Renal cortical epithelial cell (primary cell): ENCODE results near the gene CFDP1. TPM values are rescaled to one million over a fixed set of nuclear protein-coding genes. Genes with fewer than 3 reads are reported as not detected.
A peak's percentile ranks its signal among the peaks of the same experiment; 100 is the strongest.

Experiments
- DNase-seq: peaks from one replicate; pipeline ENCODE4 v3.0.0-alpha.2; 2011; ENCODE audit warnings: low read depth
- total RNA-seq: library from RNA; depleted of rRNA; stranded (reverse); fragments of >200 nt; gene quantifications from 2 replicates; pipeline ENCODE4 v1.2.3, GENCODE V29; 2014

CFDP1 gene
- total RNA-seq, 1 donor from 2014 or later = 96.2 TPM

DNA sequence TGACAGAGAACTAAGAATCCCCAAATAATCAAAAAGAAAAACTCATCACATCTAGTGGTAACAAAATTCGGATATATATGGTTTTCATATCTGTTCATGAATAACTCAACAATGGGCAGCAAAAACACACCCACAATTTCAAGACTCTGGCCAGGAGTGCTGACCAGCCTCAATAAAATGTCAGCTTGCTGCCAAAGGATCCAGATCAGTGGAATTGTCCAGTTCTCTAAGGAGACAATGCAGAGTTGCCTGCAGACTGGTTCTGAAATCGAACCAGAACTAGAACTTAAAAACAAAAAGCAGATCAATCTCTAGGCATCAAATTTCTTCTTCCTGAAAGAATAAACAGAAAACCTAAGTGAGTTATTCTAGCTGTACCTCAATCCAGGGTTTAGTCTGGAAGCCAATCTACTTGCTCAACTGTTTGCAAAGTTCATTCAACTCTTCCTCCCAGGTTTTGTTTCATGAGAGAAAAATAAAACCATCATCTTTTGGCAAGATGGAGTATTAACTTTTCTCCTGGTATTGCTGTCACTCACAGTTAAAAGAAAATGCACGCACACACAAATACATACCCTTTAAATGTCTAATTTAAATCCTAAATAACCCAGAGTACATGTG, 61.0 kb downstream of the CFDP1 start:
- peak; percentile 25 for DNase-seq

DNA sequence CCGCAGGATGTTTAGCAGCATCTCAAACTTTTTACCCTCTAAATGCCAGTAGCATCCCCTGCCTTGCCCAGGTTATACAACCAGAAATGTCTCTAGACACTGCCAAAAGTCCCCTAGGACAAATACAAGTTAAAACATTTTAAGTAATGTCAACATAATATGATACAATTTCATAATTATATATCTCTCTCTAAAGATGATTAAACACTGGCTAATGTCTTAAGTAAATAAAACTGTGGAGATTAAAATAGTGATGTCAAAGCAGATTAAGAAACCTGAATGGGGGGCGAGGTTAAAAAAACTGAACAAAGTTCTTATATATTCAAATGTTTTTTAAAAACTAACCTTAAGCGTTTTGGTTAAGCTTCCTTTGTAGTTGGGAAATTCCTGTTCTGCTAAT, 62.1 kb downstream of the CFDP1 start:
- DNase-seq = no peak

DNA sequence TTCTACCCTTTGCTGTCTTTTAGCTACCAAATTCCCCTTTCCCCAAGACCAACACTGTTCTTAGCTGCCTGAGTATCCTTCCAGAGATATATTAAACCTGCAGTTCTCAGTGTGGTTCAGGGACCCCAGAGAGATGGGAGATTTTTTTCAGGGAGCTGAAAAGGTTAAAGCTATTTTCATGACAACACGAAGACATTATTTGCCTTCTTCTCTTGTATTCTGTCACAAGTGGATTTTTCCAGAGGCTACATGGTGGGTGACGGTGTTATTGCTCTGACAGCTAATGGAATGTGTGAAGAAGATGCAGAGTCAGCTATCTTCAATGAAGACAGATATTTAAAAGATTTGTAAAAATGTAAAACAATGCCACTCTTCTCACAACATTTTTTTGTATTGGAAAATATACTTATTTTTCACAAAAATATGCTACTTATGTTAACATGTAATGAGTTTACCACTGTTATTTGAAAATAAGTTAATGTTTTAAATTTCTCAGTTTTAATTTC, 69.0 kb downstream of the CFDP1 start:
- no peak for DNase-seq

DNA sequence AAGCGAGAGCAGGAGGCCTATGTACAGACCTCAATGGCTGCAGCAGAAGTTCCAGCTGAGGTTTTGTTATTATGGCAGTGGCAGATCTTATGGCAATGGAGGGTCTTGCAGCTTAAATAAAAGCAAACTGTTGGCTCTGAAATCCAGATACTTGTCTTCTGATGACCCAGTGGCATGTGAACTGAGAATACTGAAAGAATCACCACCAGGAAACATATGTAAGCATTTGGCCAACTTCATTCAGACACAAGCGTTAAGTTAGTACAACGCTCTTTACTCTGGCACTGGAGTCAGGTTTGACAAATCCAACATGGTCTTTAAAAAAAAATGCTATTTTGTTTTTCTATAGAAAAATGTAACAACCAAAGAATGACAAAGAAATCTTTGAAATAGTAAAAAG, 70.5 kb downstream of the CFDP1 start:
- no peak for DNase-seq

DNA sequence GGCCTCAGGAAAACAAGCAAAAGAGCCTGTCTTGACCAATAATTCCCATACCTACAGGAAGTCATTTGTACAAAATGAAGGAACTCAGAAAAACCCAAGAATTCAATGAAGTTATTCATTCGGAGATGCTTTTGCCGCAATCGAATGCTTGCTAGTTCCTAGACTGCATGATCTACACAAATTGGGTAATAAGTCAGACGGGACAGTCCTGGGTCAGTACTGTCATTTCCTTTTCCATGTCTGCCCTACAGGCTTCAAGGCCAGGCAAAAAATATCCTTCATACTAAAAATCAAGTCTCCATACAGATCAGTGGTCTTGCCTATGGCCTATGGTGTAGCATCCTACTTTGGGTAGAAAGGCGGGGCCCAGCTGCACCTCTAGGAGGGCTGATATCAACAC, 71.4 kb downstream of the CFDP1 start:
- no peak for DNase-seq

DNA sequence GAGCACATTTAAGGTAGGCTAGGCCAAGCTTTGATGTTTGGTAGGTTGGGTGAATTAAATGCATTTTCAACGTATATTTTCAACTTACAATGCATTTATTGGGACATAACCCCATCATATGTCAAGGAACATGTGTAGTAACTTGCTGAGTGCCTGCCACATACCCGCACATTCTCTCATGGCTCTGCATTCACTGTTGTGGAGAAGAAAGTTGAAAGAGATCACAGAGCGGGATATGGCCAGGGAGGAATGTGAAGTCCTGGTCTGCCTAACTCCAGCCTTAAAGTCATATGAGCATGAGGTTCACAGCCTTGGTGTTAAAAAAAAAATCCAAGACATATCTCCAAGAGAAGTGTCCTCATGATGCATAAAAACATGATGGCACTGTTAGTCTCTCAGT, 79.1 kb downstream of the CFDP1 start:
- DNase-seq = no peak

DNA sequence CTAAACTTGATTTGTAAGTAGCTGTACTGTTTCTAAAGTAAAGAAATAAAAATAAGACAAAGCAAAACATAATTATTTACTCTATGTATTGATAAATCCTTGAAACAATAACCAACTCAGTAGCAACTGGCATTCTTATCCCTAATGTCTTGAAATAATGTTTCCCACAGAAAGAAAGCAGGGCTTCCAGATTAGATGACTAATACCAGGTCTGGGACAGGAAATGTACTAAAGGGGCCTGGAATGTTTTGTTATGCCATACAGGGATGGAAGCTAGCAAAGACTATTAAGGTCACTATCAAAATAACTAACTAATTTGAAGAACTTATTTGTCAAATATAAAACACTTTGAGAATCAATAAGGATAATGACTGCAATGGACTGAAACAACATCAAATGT, 82.1 kb downstream of the CFDP1 start:
- DNase-seq = peak; percentile 90

DNA sequence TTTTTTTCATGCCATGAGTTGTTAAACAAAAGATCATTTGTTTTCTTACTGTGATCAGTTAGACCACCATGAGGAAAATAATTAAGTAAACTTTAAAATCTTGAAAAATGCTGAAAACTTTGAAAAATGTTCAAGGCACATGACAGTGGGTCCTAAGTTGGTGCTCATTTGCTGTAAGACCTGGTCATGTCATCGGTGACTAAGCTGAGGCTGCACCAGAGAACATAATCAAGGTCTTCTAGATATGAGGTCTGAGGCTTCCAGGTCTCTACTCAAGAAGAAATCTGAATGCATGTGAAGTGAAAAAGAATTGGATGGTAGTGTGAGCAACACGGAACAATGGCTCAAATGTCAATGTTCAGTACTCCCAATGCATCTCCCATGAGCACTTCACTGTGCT, 87.6 kb downstream of the CFDP1 start:
- DNase-seq = no peak

DNA sequence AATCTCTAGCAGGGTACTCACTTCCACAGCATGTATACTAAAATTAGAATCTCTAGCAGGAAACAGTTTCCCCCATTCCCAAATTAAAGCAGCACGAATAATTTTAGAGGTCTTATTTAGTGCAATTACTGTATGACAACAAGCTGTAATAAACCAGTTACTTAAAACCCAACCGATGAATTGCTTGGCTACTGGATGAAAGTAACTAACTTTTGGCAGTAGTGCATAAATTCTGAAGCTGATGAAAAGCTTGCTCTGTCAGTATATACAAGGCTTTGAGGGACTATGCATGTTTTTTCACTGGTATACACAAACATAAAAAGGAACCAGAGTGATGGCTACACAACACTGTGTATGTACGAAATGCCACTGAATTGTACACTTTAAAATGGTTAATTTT, 89.4 kb downstream of the CFDP1 start:
- DNase-seq = no peak

DNA sequence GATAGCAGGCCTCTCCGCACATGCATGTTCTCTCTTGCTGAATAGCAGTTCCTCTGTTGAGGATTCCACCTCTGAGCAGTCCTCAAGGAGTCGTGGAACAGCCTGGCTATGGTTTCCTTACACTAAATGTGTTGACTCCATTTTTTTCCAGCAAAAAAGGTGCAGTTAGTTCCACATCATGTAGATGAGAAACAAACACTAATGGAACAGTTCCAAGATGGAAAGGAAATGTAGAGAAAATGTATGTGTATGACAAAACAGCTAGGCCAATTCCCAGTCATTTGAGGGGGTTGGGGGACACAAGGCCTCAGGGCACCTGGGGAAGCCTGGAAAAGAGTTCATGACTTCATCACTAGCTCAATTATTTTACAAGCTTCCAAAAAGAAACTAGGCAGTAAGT, 90.0 kb downstream of the CFDP1 start:
- no peak for DNase-seq

DNA sequence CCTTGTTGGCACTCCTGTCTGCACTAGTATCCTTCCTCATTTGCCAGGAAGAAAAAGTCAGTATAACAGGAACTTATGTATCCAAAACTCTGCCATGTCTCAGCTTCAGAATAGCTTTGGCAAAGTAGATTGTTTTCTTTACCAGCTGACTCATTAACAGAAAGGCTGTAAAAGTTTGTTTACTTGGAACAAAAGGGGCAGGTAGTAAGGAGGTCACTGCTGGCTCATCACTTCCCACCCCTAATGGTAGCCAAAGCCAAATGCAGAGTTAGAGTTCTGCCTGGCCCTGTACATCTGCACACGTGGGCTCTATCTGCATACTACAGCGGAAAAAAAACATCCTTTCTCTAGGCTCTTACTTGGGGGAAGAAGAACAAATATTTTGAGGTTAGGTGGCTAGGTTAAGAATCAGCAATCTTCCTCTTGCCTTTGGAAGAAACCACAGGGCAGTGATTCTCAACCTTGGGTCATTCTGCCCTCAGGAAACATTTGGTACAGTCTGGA, 90.9 kb downstream of the CFDP1 start:
- peak; percentile 97 for DNase-seq

DNA sequence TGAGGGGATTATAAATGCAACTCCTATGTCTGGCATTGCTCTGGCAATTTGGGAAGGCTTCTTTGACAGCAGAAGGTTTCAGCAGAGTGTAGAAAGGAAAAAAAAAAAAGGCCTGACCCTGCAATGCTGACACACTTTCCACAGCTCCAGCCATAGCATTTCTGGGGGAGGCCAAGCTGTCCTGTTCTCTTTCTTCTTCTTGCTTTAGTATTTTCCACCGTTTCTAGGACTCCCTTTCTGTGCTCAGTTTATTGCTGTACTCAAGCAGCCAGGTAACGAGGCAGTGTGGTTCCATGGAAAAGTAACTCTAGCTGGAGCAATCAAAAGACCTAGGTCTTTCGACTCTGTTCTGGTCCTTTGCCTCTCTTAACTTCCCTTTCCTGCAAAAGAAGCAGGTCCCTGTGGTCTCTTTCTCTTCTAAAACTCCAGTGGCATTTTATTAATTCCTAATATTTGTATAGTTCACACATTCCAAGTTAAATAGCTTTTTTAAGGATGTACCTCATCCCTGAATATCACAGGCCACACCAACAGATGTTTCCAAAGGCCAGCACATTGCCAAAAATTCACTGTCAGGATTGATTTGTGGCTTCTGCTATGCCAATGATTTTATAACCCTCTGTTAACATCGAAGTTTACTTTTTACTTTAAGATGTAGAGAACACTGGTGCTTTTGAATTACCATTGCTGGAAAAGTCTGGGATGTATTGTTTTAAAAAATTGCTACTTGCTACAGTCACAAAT, 91.6 kb downstream of the CFDP1 start:
- DNase-seq = no peak

DNA sequence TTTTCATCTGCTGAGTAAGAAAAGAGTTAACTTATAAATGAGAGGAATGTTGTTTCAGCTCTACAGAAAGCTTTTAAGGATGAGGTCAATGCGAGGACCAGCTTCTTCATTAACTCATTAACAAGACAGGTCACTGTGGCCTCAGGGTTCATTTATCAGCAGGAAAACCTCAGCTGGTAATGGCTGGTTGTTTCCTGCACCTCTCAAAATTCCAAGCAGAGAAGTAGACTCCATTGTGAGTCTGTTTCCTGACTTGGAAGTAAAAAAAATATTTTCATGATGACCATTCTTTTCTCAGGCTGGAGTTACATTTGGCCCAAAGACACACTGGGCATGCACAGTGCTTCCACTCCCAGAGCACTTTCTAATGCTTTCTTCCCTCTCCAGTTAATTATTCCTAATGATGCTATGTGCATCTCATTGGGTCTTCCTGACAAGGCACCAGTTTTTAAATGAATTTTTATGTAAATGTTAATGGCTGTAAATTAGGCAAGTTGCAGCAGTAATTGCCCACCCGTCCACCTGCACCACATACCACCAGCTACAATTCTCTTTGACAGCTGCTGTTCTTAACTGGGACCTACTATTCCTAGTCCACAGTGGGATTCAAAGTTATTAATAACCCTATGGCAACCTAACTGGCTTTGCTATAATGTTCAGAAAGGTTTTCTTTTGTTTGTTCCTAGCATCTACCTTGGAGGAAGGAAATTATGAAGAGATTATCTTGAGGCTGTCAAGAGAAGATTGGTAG, 92.4 kb downstream of the CFDP1 start:
- peak; percentile 99 for DNase-seq

DNA sequence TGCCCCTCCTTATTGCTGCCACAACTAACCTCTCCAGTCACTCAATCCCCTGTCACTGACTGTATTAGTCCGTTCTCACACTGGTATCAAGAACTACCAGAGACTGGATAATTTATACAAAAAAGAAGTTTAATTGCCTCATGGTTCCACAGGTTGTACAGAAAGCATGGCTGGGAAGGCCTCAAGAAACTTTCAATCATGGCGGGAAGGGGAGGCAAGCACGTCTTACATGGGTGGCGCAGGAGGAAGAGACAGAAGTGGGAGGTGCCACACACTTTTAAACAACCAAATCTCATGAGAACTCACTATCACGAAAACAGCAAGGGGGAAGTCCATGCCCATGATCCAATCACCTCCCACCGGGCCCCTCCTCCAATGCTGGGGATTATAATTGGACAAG, 95.9 kb downstream of the CFDP1 start:
- DNase-seq = no peak

DNA sequence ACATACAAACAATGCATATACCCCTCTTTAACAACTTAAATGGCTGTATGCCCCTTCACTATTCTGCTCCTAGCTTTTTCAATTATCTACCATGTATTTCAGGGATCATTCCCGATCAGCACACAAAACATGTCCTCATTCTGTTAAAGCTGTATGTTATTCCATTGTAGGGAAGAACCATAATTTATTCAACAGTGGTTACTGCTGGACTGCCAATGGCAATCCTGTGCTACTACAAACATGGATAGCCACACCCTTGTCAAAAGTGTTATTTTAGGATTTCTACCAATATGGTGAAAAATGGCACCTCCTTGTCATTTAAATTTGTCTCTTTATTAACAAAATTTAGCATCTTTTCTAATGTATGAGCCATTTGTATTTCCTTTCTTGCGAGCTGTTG, 96.8 kb downstream of the CFDP1 start:
- DNase-seq = no peak

DNA sequence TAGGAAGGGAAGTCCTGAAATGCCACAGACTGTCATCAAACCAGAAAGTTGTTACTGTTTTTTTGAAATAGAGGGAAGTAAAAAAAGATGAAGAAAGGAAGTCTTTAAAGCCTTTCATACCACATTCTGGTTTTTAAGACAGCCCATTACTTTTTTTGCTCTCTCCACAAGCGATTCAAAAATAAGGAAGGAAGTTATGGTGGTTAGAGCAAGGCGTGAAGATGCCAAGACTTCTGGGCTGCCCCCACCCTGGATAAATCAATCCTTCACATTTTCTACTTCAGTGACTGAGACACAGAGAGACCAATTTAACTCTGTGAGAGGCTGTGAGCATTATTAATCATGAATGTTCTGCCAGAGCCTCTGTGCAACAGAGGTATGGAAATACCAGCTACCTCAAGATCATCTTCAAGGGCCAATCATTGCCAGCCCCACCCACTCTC, 99.6 kb downstream of the CFDP1 start:
- DNase-seq = no peak

DNA sequence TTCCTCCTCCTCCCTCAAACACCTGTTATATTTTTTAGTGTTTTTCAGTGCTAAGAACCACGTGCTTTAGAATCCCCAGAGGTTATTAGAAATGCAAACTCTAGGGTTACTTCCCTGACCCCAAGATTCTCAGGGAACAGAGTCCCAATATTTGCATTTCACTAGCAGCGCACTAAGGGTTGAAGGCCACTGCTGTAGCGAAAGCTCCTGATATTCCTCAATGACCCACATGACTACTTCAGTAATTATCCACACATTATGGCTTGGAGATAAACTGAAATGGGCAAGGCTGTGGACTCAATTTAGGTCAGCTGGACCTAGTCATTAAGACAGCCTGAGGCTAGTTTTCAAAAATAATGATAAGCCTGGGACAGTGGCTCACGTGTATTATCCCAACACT, 103.4 kb downstream of the CFDP1 start:
- DNase-seq = no peak

DNA sequence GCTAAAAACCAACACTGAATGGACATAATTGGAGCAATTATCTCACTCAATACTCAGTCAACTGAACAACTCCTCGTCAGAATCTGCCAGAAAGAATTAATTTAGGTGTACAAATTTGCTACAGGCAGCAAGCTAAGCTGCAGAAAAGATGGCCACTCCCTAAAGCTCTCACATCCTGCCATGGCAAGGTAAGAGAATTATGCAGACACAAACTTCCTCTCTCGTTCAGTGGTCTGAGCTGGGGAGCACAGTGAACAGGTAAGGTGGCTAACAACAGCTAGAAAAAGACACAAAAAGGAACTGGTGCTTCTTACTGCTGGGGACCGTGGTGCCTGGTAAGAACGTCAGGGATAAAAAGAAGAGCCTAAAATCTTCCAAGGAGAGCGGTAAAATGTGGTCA, 107.0 kb downstream of the CFDP1 start:
- no peak for DNase-seq

DNA sequence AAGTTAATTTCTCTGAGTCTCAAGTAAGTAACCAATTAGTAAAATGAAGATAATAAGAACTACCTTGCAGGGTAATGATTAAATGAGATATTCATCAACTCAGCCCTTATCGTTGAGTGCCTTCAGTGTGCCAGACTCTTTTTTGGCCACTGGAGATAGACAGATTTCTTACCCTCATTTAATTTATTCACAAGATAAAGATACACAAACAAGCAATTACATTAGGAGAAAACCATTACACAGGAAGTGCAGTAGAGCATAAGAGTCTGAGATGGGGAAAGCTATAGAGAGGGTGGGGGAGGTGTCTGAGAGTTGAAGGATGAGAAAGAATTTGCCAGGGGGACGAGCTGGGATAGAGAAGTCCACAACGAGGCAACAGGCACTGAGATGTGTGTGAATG, 109.4 kb downstream of the CFDP1 start:
- no peak for DNase-seq

DNA sequence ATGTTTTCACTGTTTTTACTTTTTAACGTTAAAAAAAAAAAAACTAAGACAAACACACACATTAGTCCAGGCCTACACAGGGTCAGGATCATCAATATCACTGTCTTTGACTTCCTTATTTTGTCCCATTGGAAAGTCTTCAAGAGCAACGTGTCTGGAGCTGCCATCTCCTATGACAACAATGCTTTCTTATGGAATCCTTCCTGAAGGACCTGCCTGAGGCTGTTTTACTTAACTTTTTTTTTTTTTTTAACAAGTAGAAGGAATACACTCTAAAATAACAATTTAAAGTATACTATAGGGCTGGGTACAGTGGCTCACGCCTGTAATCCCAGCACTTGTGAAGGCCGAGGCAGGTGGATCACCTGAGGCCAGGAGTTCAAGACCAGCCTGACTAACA, 110.1 kb downstream of the CFDP1 start:
- DNase-seq = no peak

DNA sequence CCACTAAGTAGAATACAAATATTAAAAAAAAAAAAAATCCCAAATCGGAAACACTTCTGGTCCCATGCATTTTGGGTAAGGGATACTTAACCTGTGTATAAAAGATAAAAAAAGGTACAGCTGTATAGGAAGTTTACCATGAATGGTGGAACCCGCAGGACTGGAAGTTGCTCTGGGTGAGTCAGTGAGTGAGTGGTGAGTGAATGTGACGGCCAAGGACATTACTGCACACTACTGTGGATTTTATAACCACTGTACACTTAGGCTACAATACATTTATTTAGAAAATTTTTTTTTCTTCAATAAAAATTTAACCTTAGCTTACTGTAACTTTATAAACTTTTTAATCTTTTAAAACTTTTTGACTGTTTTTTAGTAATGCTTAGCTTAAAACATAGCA, 110.6 kb downstream of the CFDP1 start:
- no peak for DNase-seq

DNA sequence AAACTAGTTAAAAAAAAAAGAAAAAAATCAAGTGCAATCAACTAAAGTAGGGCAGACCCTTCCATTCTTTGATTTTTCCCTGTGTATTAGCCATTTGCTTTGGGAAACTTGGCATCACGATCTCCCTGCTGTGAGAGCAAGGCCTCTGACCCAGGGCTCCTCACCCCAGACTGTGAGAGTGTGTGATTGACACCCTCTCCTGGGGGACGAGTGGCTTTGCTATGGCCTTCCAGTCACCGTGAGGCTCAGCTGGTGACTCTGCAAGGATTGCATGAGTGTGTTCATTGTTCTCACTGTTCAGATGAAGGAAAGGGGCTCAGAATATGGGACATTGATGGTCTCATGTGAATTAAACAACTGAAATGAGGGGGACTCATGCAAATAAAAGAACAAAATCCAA, 112.9 kb downstream of the CFDP1 start:
- DNase-seq = no peak
